Uterus (tissue), 2 donors: Measurements from ENCODE around the gene RBP4.

Source experiments
- CTCF ChIP-seq, 4 experiments: fragments of 200-600 bp in 2 of 4; fragments of 450-650 bp in 2 of 4; sonication (generic) in 2 of 4; IDR thresholded peaks; one replicate each; pipeline ENCODE4 v1.5.1; 2016 to 2019; ENCODE audit warnings: antibody characterized with exemption in 4 of 4, mild to moderate bottlenecking in 2 of 4, moderate library complexity in 1 of 4
- POLR2A ChIP-seq, 2 donors: fragments of 450-650 bp; IDR thresholded peaks; one replicate each; pipeline ENCODE4 v1.6.1; 2016; ENCODE audit warnings: antibody characterized with exemption in 2 of 2, mild to moderate bottlenecking in 1 of 2, moderate library complexity in 1 of 2

GRCh38 chr10:93568105-93568390 is 33.0 kb downstream of the RBP4 start:
- TF ChIP-seq POLR2A (IDR thresholded peaks at IDR 0.05) (no peak), CTCF (IDR thresholded peaks at IDR 0.05) (no peak)
